GM20000 (cell line): ENCODE data around the gene LMNTD2.

Experiments
- DNase-seq: peaks from one replicate; pipeline ENCODE4 v3.0.0; 2012; ENCODE audit warnings: low spot score
- CTCF ChIP-seq: IDR thresholded peaks from 2 replicates; pipeline ENCODE4 v1.5.1; 2012; ENCODE audit warnings: mild to moderate bottlenecking, control low read depth; ENCODE audit errors: extremely low read depth, missing control alignments

The LMNTD2 gene

GRCh38 chr11:506995-507726 lies 53.4 kb downstream of the LMNTD2 start, which contains the start of gene RNH1:
RNH1 (minus strand) TSS chr11:507242; CDS start chr11:502162, 5,080 bp downstream.
- TF ChIP-seq CTCF = no peak
- peak; percentile 100 for DNase-seq

- no peak for TF ChIP-seq CTCF
- peak; percentile 99 for DNase-seq
These were observed 54.1 kb downstream of the LMNTD2 start for GRCh38 chr11:506238-506994.

GRCh38 chr11:504994-505344 lies 55.6 kb downstream of the LMNTD2 start:
- no peak for TF ChIP-seq CTCF
- no peak for DNase-seq
